HEK293 (cell line): ENCODE data around the gene SLC1A2.

ENCODE experiments used
- CTCF ChIA-PET: fragments of 350-600 bp; formaldehyde crosslinking; extraction: SDS; loops from one replicate; lab custom pipeline; 2021; ENCODE audit warnings: antibody characterized with exemption; lab: Yijun Ruan, JAX
- POLR2A ChIA-PET: fragments of 300-600 bp; formaldehyde crosslinking; extraction: SDS; loops from one replicate; lab custom pipeline; 2020; ENCODE audit warnings: antibody characterized with exemption, inconsistent platforms; lab: Yijun Ruan, JAX
- H3K27ac ChIP-seq: fragments of 200-500 bp; sonication (Bioruptor generic); 2 replicates; pipeline ENCODE4 v1.5.1; 2014; ENCODE audit warnings: low read depth, low read length, control low read depth, inconsistent platforms; ENCODE audit errors: extremely low read depth
- H3K36me3 ChIP-seq, 2 experiments: fragments of 200-500 bp in 1 of 2; sonication (Bioruptor generic) in 1 of 2; 1 replicate in 1 of 2; 2 replicates in 1 of 2; pipeline ENCODE4 v1.5.1; 2014 to 2017; ENCODE audit warnings: inconsistent platforms in 2 of 2, low read length in 2 of 2; ENCODE audit not compliant: control insufficient read depth in 2 of 2, insufficient read depth in 1 of 2
- H3K4me1 ChIP-seq: fragments of 200-500 bp; sonication (Bioruptor generic); 2 replicates; pipeline ENCODE4 v1.5.1; 2014; ENCODE audit warnings: mild to moderate bottlenecking, low read length, inconsistent platforms; ENCODE audit not compliant: control insufficient read depth, insufficient read depth
- H3K4me3 ChIP-seq: 2 replicates; pipeline ENCODE4 v1.5.1; 2011; ENCODE audit warnings: low read depth, mild to moderate bottlenecking, control low read depth, low read length, moderate library complexity
- H3K9me3 ChIP-seq: fragments of 200-500 bp; sonication (Bioruptor generic); 2 replicates; pipeline ENCODE4 v1.5.1; 2014; ENCODE audit warnings: low read depth, low read length, inconsistent platforms; ENCODE audit not compliant: control insufficient read depth, insufficient read depth
- BCL11A ChIP-seq: fragments of 450-650 bp; formaldehyde crosslinking; IDR thresholded peaks from 2 replicates; pipeline ENCODE4 v1.5.1; 2016; ENCODE audit warnings: low read depth, missing biosample characterization, missing genetic modification characterization
- GLI2 ChIP-seq: fragments of 450-650 bp; formaldehyde crosslinking; IDR thresholded peaks from 2 replicates; pipeline ENCODE4; 2017; ENCODE audit warnings: missing biosample characterization, missing genetic modification characterization, low read depth, borderline replicate concordance
- GLIS1 ChIP-seq: fragments of 450-650 bp; formaldehyde crosslinking; IDR thresholded peaks from 2 replicates; pipeline ENCODE4 v1.5.1; 2016; ENCODE audit warnings: missing biosample characterization, missing genetic modification characterization
- HOXA7 ChIP-seq: sonication (generic); formaldehyde crosslinking; IDR thresholded peaks from 2 replicates; pipeline ENCODE4 v1.8.1; 2022; ENCODE audit warnings: missing genetic modification reagents, borderline replicate concordance
- MZF1 ChIP-seq: fragments of 450-650 bp; formaldehyde crosslinking; IDR thresholded peaks from 2 replicates; pipeline ENCODE4 v1.5.1; 2017; ENCODE audit warnings: missing biosample characterization, missing genetic modification characterization, borderline replicate concordance
- OVOL3 ChIP-seq: fragments of 450-650 bp; formaldehyde crosslinking; IDR thresholded peaks from 2 replicates; pipeline ENCODE4 v1.5.1; 2016; ENCODE audit warnings: missing biosample characterization, missing genetic modification characterization
- REST ChIP-seq: fragments of 450-650 bp; formaldehyde crosslinking; IDR thresholded peaks from 2 replicates; pipeline ENCODE4 v1.5.1; 2016; ENCODE audit warnings: missing biosample characterization, missing genetic modification characterization
- SALL2 ChIP-seq: fragments of 450-650 bp; formaldehyde crosslinking; IDR thresholded peaks from 2 replicates; pipeline ENCODE4 v1.5.0; 2017; ENCODE audit warnings: missing biosample characterization, mild to moderate bottlenecking, missing genetic modification characterization, borderline replicate concordance
- SETDB1 ChIP-seq: IDR thresholded peaks from one replicate; pipeline ENCODE4 v1.6.1; 2017; ENCODE audit warnings: mild to moderate bottlenecking, low read length, moderate library complexity, mixed read lengths; ENCODE audit not compliant: insufficient read length
- SP3 ChIP-seq: fragments of 450-650 bp; formaldehyde crosslinking; IDR thresholded peaks from 2 replicates; pipeline ENCODE4 v1.5.1; 2016; ENCODE audit warnings: missing biosample characterization, missing genetic modification characterization
- ZBTB10 ChIP-seq: fragments of 450-650 bp; formaldehyde crosslinking; IDR thresholded peaks from 2 replicates; pipeline ENCODE4 v1.5.1; 2016; ENCODE audit warnings: missing biosample characterization, missing genetic modification characterization
- ZBTB26 ChIP-seq: fragments of 450-650 bp; formaldehyde crosslinking; optimal IDR thresholded peaks from 2 replicates; pipeline ENCODE3; 2016; ENCODE audit warnings: missing biosample characterization, mild to moderate bottlenecking, missing genetic modification characterization
- ZEB2 ChIP-seq: fragments of 450-650 bp; formaldehyde crosslinking; IDR thresholded peaks from 2 replicates; pipeline ENCODE4 v1.5.1; 2016; ENCODE audit warnings: missing biosample characterization, missing genetic modification characterization
- ZFP41 ChIP-seq: fragments of 450-650 bp; formaldehyde crosslinking; IDR thresholded peaks from 2 replicates; pipeline ENCODE4 v1.5.1; 2016; ENCODE audit warnings: missing biosample characterization, missing genetic modification characterization, borderline replicate concordance
- ZNF169 ChIP-seq: fragments of 450-650 bp; formaldehyde crosslinking; IDR thresholded peaks from 2 replicates; pipeline ENCODE4 v1.5.1; 2016; ENCODE audit warnings: missing biosample characterization, missing genetic modification characterization
- ZNF18 ChIP-seq: fragments of 450-650 bp; formaldehyde crosslinking; IDR thresholded peaks from 2 replicates; pipeline ENCODE4 v1.5.1; 2016; ENCODE audit warnings: missing biosample characterization, missing genetic modification characterization
- ZNF311 ChIP-seq: fragments of 450-650 bp; formaldehyde crosslinking; IDR thresholded peaks from 2 replicates; pipeline ENCODE4 v1.5.1; 2017; ENCODE audit warnings: missing biosample characterization, missing genetic modification characterization, borderline replicate concordance
- ZNF335 ChIP-seq: fragments of 450-650 bp; formaldehyde crosslinking; conservative IDR thresholded peaks from 2 replicates; pipeline ENCODE4 v1.5.1; 2016; ENCODE audit warnings: missing biosample characterization, missing genetic modification characterization
- ZNF391 ChIP-seq: fragments of 450-650 bp; formaldehyde crosslinking; IDR thresholded peaks from 2 replicates; pipeline ENCODE4 v1.5.1; 2016; ENCODE audit warnings: low read depth, missing biosample characterization, missing genetic modification characterization, borderline replicate concordance
- ZNF394 ChIP-seq: fragments of 450-650 bp; formaldehyde crosslinking; IDR thresholded peaks from 2 replicates; pipeline ENCODE4 v1.5.1; 2016; ENCODE audit warnings: missing biosample characterization, missing genetic modification characterization, mild to moderate bottlenecking, moderate library complexity, borderline replicate concordance
- ZNF529 ChIP-seq: fragments of 450-650 bp; formaldehyde crosslinking; IDR thresholded peaks from 2 replicates; pipeline ENCODE4 v1.5.1; 2017; ENCODE audit warnings: missing genetic modification characterization, missing biosample characterization; ENCODE audit not compliant: insufficient replicate concordance
- ZNF596 ChIP-seq: fragments of 450-650 bp; IDR thresholded peaks from 2 replicates; pipeline ENCODE4 v1.5.0; 2018; ENCODE audit warnings: missing biosample characterization, mild to moderate bottlenecking, missing genetic modification characterization, moderate library complexity
- ZNF624 ChIP-seq: fragments of 450-650 bp; formaldehyde crosslinking; IDR thresholded peaks from 2 replicates; pipeline ENCODE4 v1.5.1; 2017; ENCODE audit warnings: missing biosample characterization, missing genetic modification characterization
- ZNF626 ChIP-seq: fragments of 450-650 bp; sonication (Bioruptor Pico); formaldehyde crosslinking; IDR thresholded peaks from 2 replicates; pipeline ENCODE4 v1.5.1; 2018; ENCODE audit warnings: missing biosample characterization, missing genetic modification characterization, inconsistent platforms
- ZNF629 ChIP-seq: fragments of 450-650 bp; formaldehyde crosslinking; IDR thresholded peaks from 2 replicates; pipeline ENCODE4 v1.5.1; 2017; ENCODE audit warnings: missing biosample characterization, missing genetic modification characterization
- ZNF791 ChIP-seq: fragments of 450-650 bp; formaldehyde crosslinking; IDR thresholded peaks from 2 replicates; pipeline ENCODE4 v1.5.1; 2016; ENCODE audit warnings: missing biosample characterization, missing genetic modification characterization
- ZNF830 ChIP-seq: fragments of 450-650 bp; IDR thresholded peaks from 2 replicates; pipeline ENCODE4 v1.5.0; 2018; ENCODE audit warnings: missing biosample characterization, missing genetic modification characterization, low read depth, mild to moderate bottlenecking, moderate library complexity

SLC1A2 gene

GRCh38 chr11:35461917-35462538 lies 42.7 kb upstream of the SLC1A2 start:
- H3K9me3 ChIP-seq = no peaks in the 10 kb centered on the region
- no peak for TF ChIP-seq ZNF335 (tag by site-specific recombination)
- no peak for TF ChIP-seq SALL2 (tag by site-specific recombination)
- TF ChIP-seq ZNF394 = no peak
- TF ChIP-seq ZNF626 (tag by site-specific recombination) = no peak
- TF ChIP-seq SP3 (tag by site-specific recombination) = no peak
- TF ChIP-seq ZNF169 (tag by site-specific recombination) = no peak
- no peak for TF ChIP-seq MZF1 (tag by site-specific recombination)
- TF ChIP-seq ZNF624 = no peak
- no peak for TF ChIP-seq OVOL3
- TF ChIP-seq ZNF791 (tag by site-specific recombination) = no peak
- no peak for TF ChIP-seq ZEB2 (tag by site-specific recombination)
- TF ChIP-seq, all 188 proteins: peak for 0
- no peaks in the 10 kb centered on the region for H3K4me1 ChIP-seq
- no peaks in the 10 kb centered on the region for H3K36me3 ChIP-seq
- ChIA-PET POLR2A (no interaction called here), CTCF (interaction anchor here (0.6 kb wide), 1 partner anchor 856 kb away, joined by 3 read pairs; no protein-coding TSS in a partner anchor)
- no peak overlapping the region for H3K27ac ChIP-seq
- H3K4me3 ChIP-seq = no peak overlapping the region

- POLR2A ChIA-PET = no interaction called here
- no peaks in the 10 kb centered on the region for H3K9me3 ChIP-seq
- no peak overlapping the region for H3K4me3 ChIP-seq
- no peak overlapping the region for H3K27ac ChIP-seq
- no peaks in the 10 kb centered on the region for H3K36me3 ChIP-seq
- H3K4me1 ChIP-seq = no peaks in the 10 kb centered on the region
- CTCF ChIA-PET = interaction anchor here (0.6 kb wide), 1 partner anchor 33 kb away, joined by 3 read pairs; no protein-coding TSS in a partner anchor
- TF ChIP-seq ZNF629 (tag by site-specific recombination) = no peak
- TF ChIP-seq ZBTB10 (tag by site-specific recombination) = no peak
- TF ChIP-seq ZNF529 (tag by site-specific recombination) = no peak
- no peak for TF ChIP-seq GLI2 (tag by site-specific recombination)
- TF ChIP-seq ZNF18 (tag by site-specific recombination) = no peak
- no peak for TF ChIP-seq REST (tag by site-specific recombination)
- no peak for TF ChIP-seq ZNF391 (tag by site-specific recombination)
- no peak for TF ChIP-seq ZFP41 (tag by site-specific recombination)
- no peak for TF ChIP-seq SETDB1
- no peak for TF ChIP-seq ZNF830 (tag by site-specific recombination)
- TF ChIP-seq BCL11A (tag by site-specific recombination) = no peak
- TF ChIP-seq HOXA7 (CRISPR knock-in tag) = no peak
- TF ChIP-seq ZNF596 (tag by site-specific recombination) = no peak
- TF ChIP-seq ZNF311 (tag by site-specific recombination) = no peak
- no peak for TF ChIP-seq ZBTB26 (tag by site-specific recombination)
- no peak for TF ChIP-seq GLIS1 (tag by site-specific recombination)
These were observed 40.1 kb upstream of the SLC1A2 start for GRCh38 chr11:35459489-35459888.
